GM10266 (cell line): ENCODE measurements around the gene CENPO.

ENCODE experiments used
- DNase-seq: peaks from one replicate; pipeline ENCODE4 v3.0.0; 2012; ENCODE audit errors: extremely low spot score
- TF ChIP-seq, protein P1 (sequence below): IDR thresholded peaks from 2 replicates; pipeline ENCODE4 v1.5.1; 2012; ENCODE audit warnings: mild to moderate bottlenecking, low read depth; ENCODE audit not compliant: control insufficient read depth, insufficient read depth; ENCODE audit errors: missing control alignments

Gene CENPO, protein sequence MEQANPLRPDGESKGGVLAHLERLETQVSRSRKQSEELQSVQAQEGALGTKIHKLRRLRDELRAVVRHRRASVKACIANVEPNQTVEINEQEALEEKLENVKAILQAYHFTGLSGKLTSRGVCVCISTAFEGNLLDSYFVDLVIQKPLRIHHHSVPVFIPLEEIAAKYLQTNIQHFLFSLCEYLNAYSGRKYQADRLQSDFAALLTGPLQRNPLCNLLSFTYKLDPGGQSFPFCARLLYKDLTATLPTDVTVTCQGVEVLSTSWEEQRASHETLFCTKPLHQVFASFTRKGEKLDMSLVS

DNA sequence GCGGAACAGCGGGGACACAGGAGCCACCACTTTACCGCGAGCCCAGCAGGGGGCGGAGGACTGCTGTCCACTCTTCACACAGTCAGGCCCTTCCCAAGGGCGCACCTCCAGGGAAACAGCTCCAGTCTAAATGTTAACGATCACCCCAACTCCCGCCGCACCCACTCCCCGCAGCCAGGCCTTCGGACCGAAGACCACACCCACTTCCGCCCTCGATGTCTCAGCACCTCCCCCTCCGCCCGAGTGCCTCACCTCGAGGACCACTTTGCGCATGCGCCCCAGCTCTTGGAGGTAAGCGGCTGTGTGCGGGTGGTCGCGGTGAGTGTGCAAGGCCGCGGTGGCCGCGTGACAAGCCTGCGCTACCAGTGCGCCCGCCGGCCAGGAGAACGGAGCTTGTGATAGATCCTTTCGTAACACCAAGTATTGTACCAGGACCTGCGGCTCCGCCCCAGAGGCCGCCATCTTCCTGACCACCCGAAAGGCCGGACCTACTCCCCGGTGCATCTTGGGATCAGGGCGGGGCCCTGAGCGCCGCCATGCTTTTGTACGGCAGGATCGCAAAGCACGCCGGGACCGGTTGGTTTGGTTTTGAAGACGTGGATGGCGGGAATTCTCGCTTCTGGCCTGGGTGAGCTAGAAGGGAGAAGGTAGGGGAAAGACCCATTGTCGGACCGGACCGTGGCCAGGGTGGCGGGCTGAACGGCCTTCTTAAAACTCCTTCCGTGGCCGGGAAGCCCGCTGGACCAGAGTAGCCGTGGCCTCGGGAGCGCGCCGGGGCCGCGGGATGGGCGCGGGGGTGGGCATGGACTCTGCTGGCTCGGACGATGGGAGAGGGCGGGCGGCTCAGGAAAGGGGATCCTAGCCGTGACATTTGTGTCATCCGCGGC lies at the start of gene CENPO, which contains the start of gene PTRHD1:
TSS of gene CENPO (plus strand) at position 552 of the 887 bp plus-strand sequence. CDS start 495 bp downstream, outside the sequence.
TSS of gene PTRHD1 (minus strand) at position 518 of the 887 bp plus-strand sequence. CDS start at position 504, 14 bp downstream.
- peak; percentile 94 for DNase-seq
- TF ChIP-seq, protein P1, sequence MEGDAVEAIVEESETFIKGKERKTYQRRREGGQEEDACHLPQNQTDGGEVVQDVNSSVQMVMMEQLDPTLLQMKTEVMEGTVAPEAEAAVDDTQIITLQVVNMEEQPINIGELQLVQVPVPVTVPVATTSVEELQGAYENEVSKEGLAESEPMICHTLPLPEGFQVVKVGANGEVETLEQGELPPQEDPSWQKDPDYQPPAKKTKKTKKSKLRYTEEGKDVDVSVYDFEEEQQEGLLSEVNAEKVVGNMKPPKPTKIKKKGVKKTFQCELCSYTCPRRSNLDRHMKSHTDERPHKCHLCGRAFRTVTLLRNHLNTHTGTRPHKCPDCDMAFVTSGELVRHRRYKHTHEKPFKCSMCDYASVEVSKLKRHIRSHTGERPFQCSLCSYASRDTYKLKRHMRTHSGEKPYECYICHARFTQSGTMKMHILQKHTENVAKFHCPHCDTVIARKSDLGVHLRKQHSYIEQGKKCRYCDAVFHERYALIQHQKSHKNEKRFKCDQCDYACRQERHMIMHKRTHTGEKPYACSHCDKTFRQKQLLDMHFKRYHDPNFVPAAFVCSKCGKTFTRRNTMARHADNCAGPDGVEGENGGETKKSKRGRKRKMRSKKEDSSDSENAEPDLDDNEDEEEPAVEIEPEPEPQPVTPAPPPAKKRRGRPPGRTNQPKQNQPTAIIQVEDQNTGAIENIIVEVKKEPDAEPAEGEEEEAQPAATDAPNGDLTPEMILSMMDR: peak; percentile 41

DNA sequence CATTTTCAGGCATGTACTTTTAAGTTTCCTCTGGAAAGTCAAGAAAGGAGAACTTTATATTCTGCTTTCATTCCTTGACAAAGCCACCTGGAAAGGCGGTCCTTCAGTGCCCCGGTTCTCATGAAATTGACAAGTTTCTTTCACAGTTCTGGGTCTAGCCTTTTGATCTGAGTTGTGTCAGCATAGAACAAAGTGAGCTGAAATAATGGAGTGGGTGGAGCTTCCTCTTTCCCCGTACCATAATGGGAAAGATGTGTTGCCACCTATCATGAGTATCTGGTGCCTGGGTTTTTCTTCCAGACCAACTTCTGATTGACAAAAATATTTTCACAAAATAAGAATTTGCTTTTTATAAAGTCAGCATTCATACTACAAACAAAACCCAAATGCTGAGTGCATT lies 49.3 kb upstream of the CENPO start:
- DNase-seq: no peak
- TF ChIP-seq, protein P1: no peak

DNA sequence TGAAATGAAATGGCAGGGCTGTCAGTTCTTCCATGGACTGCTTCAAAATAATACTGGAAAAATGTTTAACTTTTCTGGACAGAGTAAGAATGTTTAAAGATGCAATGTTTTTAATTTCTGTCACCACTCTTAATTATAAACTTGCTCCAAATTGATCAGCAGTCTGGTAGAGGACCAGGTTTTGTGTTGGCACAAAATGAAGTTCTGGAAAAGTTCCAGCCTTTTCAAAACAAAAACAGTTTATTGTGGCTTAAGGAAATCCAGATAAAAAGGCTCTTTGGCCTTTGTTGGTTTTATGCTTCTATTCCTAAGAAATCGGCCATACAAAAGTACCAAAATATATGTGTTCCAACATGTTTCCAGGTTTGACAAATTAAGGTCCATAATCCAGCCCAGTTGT lies 48.9 kb upstream of the CENPO start:
- TF ChIP-seq, protein P1: no peak
- DNase-seq: no peak

DNA sequence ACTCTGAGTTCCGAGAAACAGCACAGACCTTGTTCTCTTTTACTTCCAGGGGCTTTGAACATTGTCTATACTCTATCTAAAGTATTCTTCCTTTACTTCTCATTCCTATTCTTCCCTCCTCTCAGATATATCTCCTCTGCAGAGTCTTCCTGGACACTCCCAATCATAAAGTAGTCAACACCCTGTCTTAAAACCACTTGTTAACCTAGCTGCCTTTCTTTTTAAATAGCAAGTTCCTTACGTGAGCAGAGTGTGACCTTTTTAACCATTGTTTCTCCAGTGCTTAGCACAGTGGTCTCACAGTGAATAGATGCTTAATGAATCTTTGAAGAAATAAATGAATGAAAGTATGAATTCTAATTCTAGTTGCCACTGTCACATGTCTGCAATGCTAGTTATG lies 47.4 kb upstream of the CENPO start:
- no peak for DNase-seq
- TF ChIP-seq, protein P1: no peak

DNA sequence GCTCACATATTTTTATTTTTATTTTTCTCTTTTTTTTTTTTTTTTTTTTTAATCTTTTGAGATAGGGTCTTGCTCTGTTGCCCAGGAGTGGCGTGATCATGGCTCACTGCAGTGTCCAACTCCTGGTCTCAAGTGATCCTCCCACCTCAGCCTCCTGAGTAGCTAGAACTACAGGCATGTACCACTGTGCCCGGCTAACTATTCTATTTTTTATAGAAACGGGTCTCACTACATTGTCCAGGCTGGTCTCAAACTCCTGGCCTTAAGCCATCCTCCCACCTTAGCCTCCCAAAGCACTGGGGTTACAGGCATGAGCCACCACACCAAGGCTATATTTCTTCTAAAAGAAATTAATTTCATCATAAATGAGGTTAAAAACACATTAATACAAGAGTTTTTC lies 45.9 kb upstream of the CENPO start:
- TF ChIP-seq, protein P1: no peak

DNA sequence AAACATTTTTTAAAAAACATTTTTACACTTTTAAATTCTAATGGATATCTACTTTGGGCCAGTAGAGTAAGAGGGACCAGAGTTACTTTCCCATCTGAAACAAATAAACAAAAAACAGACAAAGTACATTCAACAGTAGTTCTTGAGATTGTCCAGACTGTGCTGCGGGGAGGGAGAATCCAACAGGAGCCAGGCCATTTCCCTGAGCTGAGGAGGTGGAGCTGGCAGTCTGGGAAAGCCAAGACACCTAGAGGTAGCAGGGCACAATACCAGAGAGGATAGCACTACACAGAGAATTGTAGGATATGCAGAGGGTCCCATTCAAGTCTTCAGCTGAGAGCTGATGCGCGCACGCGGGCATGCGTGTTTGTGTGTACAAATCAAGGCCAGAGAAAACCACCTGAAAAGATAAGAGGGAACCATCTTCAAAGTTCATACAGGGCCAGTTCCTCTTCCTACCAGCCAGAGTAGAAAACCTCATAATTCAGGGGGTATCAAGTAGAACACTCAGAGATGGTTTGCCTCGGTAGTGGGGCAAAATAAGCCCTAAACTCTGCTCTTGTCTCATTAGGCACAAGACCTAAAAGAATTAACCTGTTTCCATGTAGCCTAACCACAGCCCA lies 44.0 kb upstream of the CENPO start:
- TF ChIP-seq, protein P1: no peak
- DNase-seq: no peak

More for the DNA sequence above, 45.9 kb upstream of the CENPO start:
- no peak for DNase-seq
